ENCODE measurements around the gene CACNB2. TPM values are rescaled to one million over a fixed set of nuclear protein-coding genes. Genes with fewer than 3 reads are reported as not detected.

The CACNB2 gene
- total and polyA plus RNA-seq, 2 experiments from 2014 or later = 101 to 172 TPM

DNA sequence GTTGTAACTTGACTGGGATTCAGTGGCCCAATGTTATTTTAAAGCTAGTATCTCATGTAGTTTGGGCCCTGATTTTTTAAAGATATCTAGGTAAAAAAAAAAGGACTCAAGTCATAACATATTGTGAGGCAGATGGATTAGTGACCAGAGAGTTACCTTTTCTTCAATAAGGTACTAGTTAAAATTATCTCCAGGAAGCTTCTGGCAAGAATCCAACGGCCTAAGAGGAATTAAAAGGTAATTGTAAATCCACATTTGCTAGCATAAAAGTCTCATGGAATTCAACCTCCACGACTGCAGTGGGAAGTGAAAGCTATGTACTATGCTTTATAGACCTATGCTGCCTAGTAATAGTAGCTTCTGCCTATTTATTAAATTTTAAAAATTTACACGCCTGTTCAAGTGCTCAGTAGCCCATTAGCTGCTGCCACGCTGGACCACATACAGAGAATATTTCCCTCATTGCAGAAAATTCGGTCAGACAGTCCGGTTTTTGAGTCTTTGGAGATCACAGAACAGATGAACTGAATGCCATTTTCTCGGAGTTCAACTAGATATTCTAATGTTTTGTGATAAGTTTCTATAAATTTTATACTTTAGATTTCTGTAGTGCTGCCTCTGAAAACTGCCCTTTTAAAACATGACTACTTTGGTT, 392.8 kb downstream of the CACNB2 start:
- no peaks in the 10 kb centered on the region for H3K4me1 ChIP-seq (ENCODE audit: low read depth)
- peaks cover 45% of the 10 kb centered on the region for H3K36me3 ChIP-seq
- no peak for DNase-seq (ENCODE audit: low read depth in 1 of 2, low spot score in 1 of 2)
- peak overlapping the region; percentile 3 for H3K27ac ChIP-seq
- TF ChIP-seq, protein P1, sequence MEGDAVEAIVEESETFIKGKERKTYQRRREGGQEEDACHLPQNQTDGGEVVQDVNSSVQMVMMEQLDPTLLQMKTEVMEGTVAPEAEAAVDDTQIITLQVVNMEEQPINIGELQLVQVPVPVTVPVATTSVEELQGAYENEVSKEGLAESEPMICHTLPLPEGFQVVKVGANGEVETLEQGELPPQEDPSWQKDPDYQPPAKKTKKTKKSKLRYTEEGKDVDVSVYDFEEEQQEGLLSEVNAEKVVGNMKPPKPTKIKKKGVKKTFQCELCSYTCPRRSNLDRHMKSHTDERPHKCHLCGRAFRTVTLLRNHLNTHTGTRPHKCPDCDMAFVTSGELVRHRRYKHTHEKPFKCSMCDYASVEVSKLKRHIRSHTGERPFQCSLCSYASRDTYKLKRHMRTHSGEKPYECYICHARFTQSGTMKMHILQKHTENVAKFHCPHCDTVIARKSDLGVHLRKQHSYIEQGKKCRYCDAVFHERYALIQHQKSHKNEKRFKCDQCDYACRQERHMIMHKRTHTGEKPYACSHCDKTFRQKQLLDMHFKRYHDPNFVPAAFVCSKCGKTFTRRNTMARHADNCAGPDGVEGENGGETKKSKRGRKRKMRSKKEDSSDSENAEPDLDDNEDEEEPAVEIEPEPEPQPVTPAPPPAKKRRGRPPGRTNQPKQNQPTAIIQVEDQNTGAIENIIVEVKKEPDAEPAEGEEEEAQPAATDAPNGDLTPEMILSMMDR (IDR thresholded peaks at IDR 0.05; ENCODE audit: low read depth, low read length) = no peak
- no peaks in the 10 kb centered on the region for H3K27me3 ChIP-seq
- H3K9me3 ChIP-seq (ENCODE audit: low read depth) = no peaks in the 10 kb centered on the region
- H3K4me3 ChIP-seq = no peak overlapping the region

DNA sequence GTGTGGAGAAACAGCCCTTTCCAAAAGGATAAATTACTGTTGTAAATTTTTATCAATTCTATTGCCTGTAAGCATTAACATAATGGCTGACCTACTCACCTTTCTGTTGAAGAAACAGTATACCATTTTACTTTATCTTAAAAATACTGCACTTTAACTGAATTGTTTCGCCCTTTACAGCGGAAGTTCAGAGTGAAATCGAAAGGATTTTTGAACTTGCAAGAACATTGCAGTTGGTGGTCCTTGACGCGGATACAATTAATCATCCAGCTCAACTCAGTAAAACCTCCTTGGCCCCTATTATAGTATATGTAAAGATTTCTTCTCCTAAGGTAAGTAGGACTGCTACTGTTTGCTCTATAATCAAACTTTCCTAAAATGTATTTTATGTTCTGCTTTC, 393.7 kb downstream of the CACNB2 start:
- no peaks in the 10 kb centered on the region for H3K9me3 ChIP-seq (ENCODE audit: low read depth)
- no peak overlapping the region for H3K4me3 ChIP-seq
- H3K36me3 ChIP-seq = peaks cover 50% of the 10 kb centered on the region
- no peak for DNase-seq (ENCODE audit: low read depth in 1 of 2, low spot score in 1 of 2)
- peak overlapping the region; percentile 3 for H3K27ac ChIP-seq
- no peaks in the 10 kb centered on the region for H3K27me3 ChIP-seq
- TF ChIP-seq, protein P1 (IDR thresholded peaks at IDR 0.05; ENCODE audit: low read depth, low read length) = no peak
- H3K4me1 ChIP-seq (ENCODE audit: low read depth) = no peaks in the 10 kb centered on the region

DNA sequence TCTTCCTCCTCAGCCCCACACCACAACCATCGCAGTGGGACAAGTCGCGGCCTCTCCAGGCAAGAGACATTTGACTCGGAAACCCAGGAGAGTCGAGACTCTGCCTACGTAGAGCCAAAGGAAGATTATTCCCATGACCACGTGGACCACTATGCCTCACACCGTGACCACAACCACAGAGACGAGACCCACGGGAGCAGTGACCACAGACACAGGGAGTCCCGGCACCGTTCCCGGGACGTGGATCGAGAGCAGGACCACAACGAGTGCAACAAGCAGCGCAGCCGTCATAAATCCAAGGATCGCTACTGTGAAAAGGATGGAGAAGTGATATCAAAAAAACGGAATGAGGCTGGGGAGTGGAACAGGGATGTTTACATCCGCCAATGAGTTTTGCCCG, 399.1 kb downstream of the CACNB2 start:
- H3K36me3 ChIP-seq = peaks cover 62% of the 10 kb centered on the region
- H3K4me3 ChIP-seq = no peak overlapping the region
- H3K9me3 ChIP-seq (ENCODE audit: low read depth) = no peaks in the 10 kb centered on the region
- H3K27ac ChIP-seq = peak overlapping the region; percentile 7
- no peaks in the 10 kb centered on the region for H3K4me1 ChIP-seq (ENCODE audit: low read depth)
- H3K27me3 ChIP-seq = no peaks in the 10 kb centered on the region
- TF ChIP-seq, protein P1 (IDR thresholded peaks at IDR 0.05; ENCODE audit: low read depth, low read length) = no peak
- no peak for DNase-seq (ENCODE audit: low read depth in 1 of 2, low spot score in 1 of 2)

DNA sequence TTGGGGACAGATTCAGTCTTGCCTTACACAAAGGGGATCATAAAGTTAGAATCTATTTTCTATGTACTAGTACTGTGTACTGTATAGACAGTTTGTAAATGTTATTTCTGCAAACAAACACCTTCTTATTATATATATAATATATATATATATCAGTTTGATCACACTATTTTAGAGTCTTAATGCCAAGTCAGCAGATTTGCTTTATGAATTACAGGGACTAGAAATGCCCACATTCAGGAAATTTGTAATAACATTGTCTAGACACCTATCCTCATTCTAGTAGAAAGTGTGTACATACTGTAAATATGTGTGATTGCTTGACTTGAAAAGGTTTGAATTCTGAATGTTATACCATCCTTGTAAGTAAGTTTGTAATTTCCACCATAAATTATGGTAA, 400.0 kb downstream of the CACNB2 start:
- Histone ChIP-seq H3K36me3 (peaks cover 53% of the 10 kb centered on the region), H3K4me1 (ENCODE audit: low read depth) (no peaks in the 10 kb centered on the region), H3K9me3 (ENCODE audit: low read depth) (no peaks in the 10 kb centered on the region), H3K27me3 (no peaks in the 10 kb centered on the region), H3K4me3 (no peak overlapping the region), H3K27ac (no peak overlapping the region)
- TF ChIP-seq, protein P1 (IDR thresholded peaks at IDR 0.05; ENCODE audit: low read depth, low read length) = no peak
- no peak for DNase-seq (ENCODE audit: low read depth in 1 of 2, low spot score in 1 of 2)

DNA sequence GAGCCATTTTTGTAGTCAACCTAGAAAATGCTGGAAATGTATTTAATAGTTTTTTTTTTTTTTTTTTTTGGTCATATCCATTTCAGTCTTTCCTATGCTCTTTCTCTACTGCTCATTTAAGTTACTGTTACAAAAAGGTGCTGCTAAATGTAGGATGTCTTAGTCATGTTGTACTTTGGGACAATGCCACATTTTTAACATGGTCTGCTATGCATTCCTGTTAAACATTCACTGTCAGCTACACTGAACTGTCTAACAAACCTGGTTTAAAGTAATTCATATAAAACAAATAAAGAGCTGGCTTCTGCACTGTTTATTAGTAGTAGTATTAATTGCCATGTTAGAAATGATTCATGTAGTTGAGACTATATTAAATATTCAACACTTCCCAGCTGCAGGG, 402.6 kb downstream of the CACNB2 start:
- H3K4me3 ChIP-seq = no peak overlapping the region
- DNase-seq (ENCODE audit: low read depth in 1 of 2, low spot score in 1 of 2) = peak in 1 of 2 donors; percentile 47
- no peaks in the 10 kb centered on the region for H3K9me3 ChIP-seq (ENCODE audit: low read depth)
- H3K36me3 ChIP-seq = peaks cover 32% of the 10 kb centered on the region
- H3K4me1 ChIP-seq (ENCODE audit: low read depth) = no peaks in the 10 kb centered on the region
- TF ChIP-seq, protein P1 (IDR thresholded peaks at IDR 0.05; ENCODE audit: low read depth, low read length) = no peak
- H3K27ac ChIP-seq = peak overlapping the region; percentile 49
- H3K27me3 ChIP-seq = no peaks in the 10 kb centered on the region

All from cardiac muscle cell (in vitro differentiated cells and primary cell).